AG09309 (cell line): ENCODE data around the gene PTPRH.

Source experiments
- DNase-seq: peaks from one replicate; pipeline ENCODE4 v3.0.0-alpha.2; 2010; ENCODE audit warnings: low read depth
- H3K4me3 ChIP-seq: 2 replicates; pipeline ENCODE4 v1.5.1; 2011; ENCODE audit warnings: mild to moderate bottlenecking, low read depth, low read length, moderate library complexity; ENCODE audit not compliant: control insufficient read depth
- TF ChIP-seq, protein P1 (sequence below): IDR thresholded peaks from 2 replicates; pipeline ENCODE4 v1.5.1; 2011; ENCODE audit warnings: mild to moderate bottlenecking, low read depth, low read length, inconsistent platforms; ENCODE audit not compliant: insufficient read depth, control insufficient read depth; ENCODE audit errors: missing control alignments

The PTPRH gene

GRCh38 chr19:55165952-55166529 lies 43.3 kb downstream of the PTPRH start:
- TF ChIP-seq, protein P1, sequence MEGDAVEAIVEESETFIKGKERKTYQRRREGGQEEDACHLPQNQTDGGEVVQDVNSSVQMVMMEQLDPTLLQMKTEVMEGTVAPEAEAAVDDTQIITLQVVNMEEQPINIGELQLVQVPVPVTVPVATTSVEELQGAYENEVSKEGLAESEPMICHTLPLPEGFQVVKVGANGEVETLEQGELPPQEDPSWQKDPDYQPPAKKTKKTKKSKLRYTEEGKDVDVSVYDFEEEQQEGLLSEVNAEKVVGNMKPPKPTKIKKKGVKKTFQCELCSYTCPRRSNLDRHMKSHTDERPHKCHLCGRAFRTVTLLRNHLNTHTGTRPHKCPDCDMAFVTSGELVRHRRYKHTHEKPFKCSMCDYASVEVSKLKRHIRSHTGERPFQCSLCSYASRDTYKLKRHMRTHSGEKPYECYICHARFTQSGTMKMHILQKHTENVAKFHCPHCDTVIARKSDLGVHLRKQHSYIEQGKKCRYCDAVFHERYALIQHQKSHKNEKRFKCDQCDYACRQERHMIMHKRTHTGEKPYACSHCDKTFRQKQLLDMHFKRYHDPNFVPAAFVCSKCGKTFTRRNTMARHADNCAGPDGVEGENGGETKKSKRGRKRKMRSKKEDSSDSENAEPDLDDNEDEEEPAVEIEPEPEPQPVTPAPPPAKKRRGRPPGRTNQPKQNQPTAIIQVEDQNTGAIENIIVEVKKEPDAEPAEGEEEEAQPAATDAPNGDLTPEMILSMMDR: peak; percentile 74
- H3K4me3 ChIP-seq: peak overlapping the region; percentile 76
- no peak for DNase-seq

GRCh38 chr19:55161571-55162322 lies 47.6 kb downstream of the PTPRH start:
- TF ChIP-seq, protein P1: no peak
- H3K4me3 ChIP-seq: no peak overlapping the region
- DNase-seq: no peak

DNA sequence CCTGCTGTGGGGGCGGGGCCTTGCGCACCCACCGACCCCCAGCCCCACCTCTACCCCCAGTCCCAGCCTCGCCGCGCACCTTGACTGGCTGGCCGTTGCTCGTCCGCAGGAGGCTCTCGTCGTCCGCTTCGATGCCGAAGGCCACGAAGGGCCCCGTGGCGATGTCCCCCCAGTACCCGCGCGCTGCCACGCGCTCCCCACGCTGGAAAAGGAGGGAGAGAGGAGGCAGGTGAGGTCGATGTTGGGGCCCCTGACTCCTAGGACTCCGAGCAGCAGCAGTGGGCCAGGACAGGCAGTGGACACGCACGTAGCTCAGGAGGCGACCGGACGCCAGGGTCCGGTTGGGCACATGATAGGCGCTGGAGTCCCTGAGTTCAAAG lies 48.3 kb downstream of the PTPRH start:
- no peak for DNase-seq
- no peak overlapping the region for H3K4me3 ChIP-seq

GRCh38 chr19:55160128-55160985 lies 48.9 kb downstream of the PTPRH start:
- peak; percentile 24 for DNase-seq
- TF ChIP-seq, protein P1: peak; percentile 96
- no peak overlapping the region for H3K4me3 ChIP-seq

More for the DNA sequence above, 48.3 kb downstream of the PTPRH start:
- TF ChIP-seq, protein P1: no peak

DNA sequence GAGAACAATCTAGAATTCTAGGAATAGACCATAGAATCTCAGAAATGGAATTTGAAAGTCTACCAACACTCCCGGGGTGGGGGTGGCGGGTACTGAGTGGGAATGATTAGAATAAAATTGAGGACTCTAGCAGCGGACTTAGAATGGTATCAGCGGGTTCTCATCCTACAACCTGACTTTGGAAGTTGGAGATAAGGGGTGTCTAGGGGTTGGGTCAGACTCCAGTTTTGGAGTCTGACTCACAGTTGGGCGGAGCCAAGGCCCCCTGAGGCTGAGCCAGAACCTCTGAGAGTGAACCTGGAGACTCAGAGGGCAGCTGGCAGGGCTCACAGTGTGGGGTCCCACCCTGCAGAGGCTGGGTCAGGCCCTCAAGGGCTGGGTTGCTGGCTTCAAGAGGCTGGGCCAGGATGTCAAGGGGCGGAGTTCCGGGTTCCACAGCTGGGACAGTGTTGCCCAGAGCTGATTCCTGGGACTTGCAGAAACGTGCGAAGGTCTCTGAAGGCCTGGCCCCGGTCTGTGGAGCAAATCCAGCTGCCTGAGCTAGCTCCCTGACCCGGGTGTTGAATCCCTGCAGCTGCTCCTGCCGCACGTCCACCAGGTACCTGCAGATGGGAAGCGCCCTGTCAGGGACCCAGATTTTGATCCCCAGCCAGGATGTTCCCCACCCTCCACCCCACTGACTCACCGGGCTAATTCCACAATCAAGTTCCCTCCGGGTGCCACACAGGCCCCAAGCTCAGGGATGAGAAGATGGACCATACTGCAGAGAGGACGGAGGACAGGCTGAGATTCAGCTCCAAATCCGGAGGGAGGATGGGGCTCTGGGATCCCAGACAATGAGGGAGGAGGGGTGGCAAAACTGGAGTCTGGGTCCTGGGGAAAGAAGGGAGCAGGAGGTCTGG lies 50.2 kb downstream of the PTPRH start:
- no peak overlapping the region for H3K4me3 ChIP-seq
- DNase-seq: no peak

More for the DNA sequence above, 50.2 kb downstream of the PTPRH start:
- TF ChIP-seq, protein P1: no peak
